Sigmoid colon (tissue), 4 donors: ENCODE data around the gene SRSF5.

Experiments used
- EP300 ChIP-seq, 4 donors: sonication (generic); formaldehyde crosslinking; IDR thresholded peaks; one replicate each; pipeline ENCODE4 v1.6.1; 2017; ENCODE audit warnings: antibody characterized with exemption in 4 of 4
- POLR2A ChIP-seq, 2 donors: fragments of 450-650 bp; IDR thresholded peaks; one replicate each; pipeline ENCODE4 v1.6.1; 2016; ENCODE audit warnings: antibody characterized with exemption in 2 of 2, mild to moderate bottlenecking in 2 of 2, moderate library complexity in 2 of 2
- POLR2AphosphoS5 ChIP-seq, 4 donors: sonication (generic); formaldehyde crosslinking; IDR thresholded peaks; one replicate each; pipeline ENCODE4 v1.6.1; 2017; ENCODE audit warnings: antibody characterized with exemption in 4 of 4
- TF ChIP-seq, protein P1 (sequence below), 4 experiments: fragments of 450-650 bp in 3 of 4; fragments of 200-600 bp in 1 of 4; IDR thresholded peaks; one replicate each; pipeline ENCODE4 v1.5.1; 2016 to 2019; ENCODE audit warnings: antibody characterized with exemption in 4 of 4, mild to moderate bottlenecking in 3 of 4, moderate library complexity in 2 of 4

DNA sequence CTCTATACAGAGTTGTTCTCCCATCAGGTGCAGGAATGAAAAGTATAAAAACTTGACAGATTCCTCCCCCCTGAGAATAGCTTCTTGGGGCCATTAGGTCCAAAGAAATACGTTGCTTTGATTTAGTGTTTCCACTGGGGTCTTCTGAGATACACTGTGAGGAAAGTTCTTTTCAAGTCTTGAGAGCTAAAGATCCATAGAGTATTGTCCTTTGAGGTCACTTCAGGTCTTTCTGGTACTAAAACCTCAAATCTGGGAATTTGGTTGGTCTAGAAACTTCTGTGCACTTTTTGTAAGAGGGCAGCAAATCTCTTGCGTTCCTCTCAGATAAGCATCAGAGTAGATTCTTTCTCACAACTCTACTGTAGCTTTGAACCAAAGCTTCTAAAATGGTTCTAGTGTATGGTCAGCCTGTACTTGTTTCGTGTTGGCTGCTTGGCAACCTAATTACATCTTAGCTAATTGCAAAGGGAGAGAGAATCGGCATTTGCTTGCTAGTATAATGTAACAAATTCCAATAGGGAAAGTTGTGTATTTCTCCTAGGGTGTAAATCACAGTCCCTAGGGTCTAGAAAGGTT, 10.0 kb downstream of the SRSF5 start:
- TF ChIP-seq, protein P1, sequence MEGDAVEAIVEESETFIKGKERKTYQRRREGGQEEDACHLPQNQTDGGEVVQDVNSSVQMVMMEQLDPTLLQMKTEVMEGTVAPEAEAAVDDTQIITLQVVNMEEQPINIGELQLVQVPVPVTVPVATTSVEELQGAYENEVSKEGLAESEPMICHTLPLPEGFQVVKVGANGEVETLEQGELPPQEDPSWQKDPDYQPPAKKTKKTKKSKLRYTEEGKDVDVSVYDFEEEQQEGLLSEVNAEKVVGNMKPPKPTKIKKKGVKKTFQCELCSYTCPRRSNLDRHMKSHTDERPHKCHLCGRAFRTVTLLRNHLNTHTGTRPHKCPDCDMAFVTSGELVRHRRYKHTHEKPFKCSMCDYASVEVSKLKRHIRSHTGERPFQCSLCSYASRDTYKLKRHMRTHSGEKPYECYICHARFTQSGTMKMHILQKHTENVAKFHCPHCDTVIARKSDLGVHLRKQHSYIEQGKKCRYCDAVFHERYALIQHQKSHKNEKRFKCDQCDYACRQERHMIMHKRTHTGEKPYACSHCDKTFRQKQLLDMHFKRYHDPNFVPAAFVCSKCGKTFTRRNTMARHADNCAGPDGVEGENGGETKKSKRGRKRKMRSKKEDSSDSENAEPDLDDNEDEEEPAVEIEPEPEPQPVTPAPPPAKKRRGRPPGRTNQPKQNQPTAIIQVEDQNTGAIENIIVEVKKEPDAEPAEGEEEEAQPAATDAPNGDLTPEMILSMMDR (IDR thresholded peaks at IDR 0.05): no peak
- TF ChIP-seq POLR2AphosphoS5 (IDR thresholded peaks at IDR 0.05) (no peak), POLR2A (IDR thresholded peaks at IDR 0.05) (no peak), EP300 (IDR thresholded peaks at IDR 0.05) (no peak)
